Endothelial cell (in vitro differentiated cells): ENCODE data around the gene PNLDC1. TPM values are rescaled to one million over a fixed set of nuclear protein-coding genes. Genes with fewer than 3 reads are reported as not detected.

Source experiments
- DNase-seq: peaks from one replicate; pipeline ENCODE4 v3.0.0; 2021; ENCODE audit warnings: low spot score
- H3K27ac Mint-ChIP-seq: one replicate; pipeline ENCODE4 v1.8.0; 2021; ENCODE audit warnings: mixed read lengths, inconsistent platforms; ENCODE audit not compliant: unreplicated experiment
- H3K27me3 Mint-ChIP-seq: one replicate; pipeline ENCODE4 v1.8.0; 2021; ENCODE audit warnings: mild to moderate bottlenecking, moderate library complexity, mixed read lengths, inconsistent platforms; ENCODE audit not compliant: unreplicated experiment
- H3K36me3 Mint-ChIP-seq: one replicate; pipeline ENCODE4 v1.8.0; 2021; ENCODE audit warnings: mild to moderate bottlenecking, low read depth, mixed read lengths, inconsistent platforms; ENCODE audit not compliant: unreplicated experiment
- H3K4me1 Mint-ChIP-seq: one replicate; pipeline ENCODE4 v1.8.0; 2021; ENCODE audit warnings: mild to moderate bottlenecking, mixed read lengths, inconsistent platforms; ENCODE audit not compliant: unreplicated experiment
- H3K4me3 Mint-ChIP-seq: one replicate; pipeline ENCODE4 v1.8.0; 2021; ENCODE audit warnings: mild to moderate bottlenecking, mixed read lengths, inconsistent platforms; ENCODE audit not compliant: unreplicated experiment
- H3K9me3 Mint-ChIP-seq: one replicate; pipeline ENCODE4 v1.8.0; 2021; ENCODE audit warnings: mixed read lengths, inconsistent platforms; ENCODE audit not compliant: unreplicated experiment
- CTCF ChIP-seq: fragments of 200-600 bp; sonication (generic); IDR thresholded peaks from one replicate; pipeline ENCODE4 v1.5.0; 2021; ENCODE audit warnings: antibody characterized with exemption; ENCODE audit not compliant: unreplicated experiment
- total RNA-seq: library from RNA; stranded (reverse); fragmentation: NEBNext Ultra II Directional; extraction: Animal tissue kit (Norgen Biotek cat#: 25700); gene quantifications from one replicate; pipeline ENCODE4 v1.2.1, GENCODE V29; 2021; ENCODE audit not compliant: unreplicated experiment

PNLDC1 gene
- total RNA-seq, 1 donor from 2014 or later, result not detected

DNA sequence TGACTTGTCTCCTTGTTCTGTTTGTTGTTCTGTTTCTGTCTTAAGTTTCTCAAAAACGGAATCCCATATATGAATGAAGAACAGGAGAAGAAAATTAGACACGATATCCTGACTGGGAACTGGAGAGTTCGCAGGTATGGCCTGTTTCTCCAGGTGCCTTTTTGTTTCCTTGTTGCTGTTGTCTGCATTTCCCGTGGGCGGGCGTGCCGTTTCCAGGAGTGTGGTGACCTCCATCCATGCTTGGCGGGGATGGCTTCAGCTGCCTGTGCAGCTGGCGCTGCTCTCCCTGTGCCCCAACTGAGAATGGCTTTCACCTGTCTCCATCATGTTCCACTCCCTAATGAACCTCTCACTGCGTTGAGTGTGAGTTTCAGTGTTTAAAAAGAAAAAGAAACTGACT is 4.4 kb downstream of the PNLDC1 start:
- Mint-ChIP-seq H3K27me3 (peaks cover 4% of the 10 kb centered on the region), H3K9me3 (no peaks in the 10 kb centered on the region), H3K27ac (no peak overlapping the region), H3K4me1 (no peaks in the 10 kb centered on the region), H3K36me3 (peaks cover under 1% of the 10 kb centered on the region), H3K4me3 (no peak overlapping the region)
- TF ChIP-seq CTCF, result no peak
- DNase-seq, result no peak

- no peak overlapping the region for H3K4me3 Mint-ChIP-seq
- H3K27ac Mint-ChIP-seq, result no peak overlapping the region
- H3K9me3 Mint-ChIP-seq, result no peaks in the 10 kb centered on the region
- peaks cover 4% of the 10 kb centered on the region for H3K27me3 Mint-ChIP-seq
- H3K36me3 Mint-ChIP-seq, result no peaks in the 10 kb centered on the region
- DNase-seq, result no peak
- H3K4me1 Mint-ChIP-seq, result no peaks in the 10 kb centered on the region
- TF ChIP-seq CTCF, result no peak
Observed at GRCh38 chr6:159805440-159806020, 5.5 kb downstream of the PNLDC1 start.

- Mint-ChIP-seq H3K27ac (no peak overlapping the region), H3K4me1 (no peaks in the 10 kb centered on the region), H3K9me3 (no peaks in the 10 kb centered on the region), H3K27me3 (peaks cover under 1% of the 10 kb centered on the region), H3K4me3 (no peak overlapping the region), H3K36me3 (no peaks in the 10 kb centered on the region)
- TF ChIP-seq CTCF, result no peak
- DNase-seq, result no peak
Observed at GRCh38 chr6:159806021-159806458, 6.0 kb downstream of the PNLDC1 start.

GRCh38 chr6:159807150-159807858 is 7.2 kb downstream of the PNLDC1 start:
- no peak overlapping the region for H3K27ac Mint-ChIP-seq
- TF ChIP-seq CTCF, result no peak
- no peaks in the 10 kb centered on the region for H3K27me3 Mint-ChIP-seq
- no peaks in the 10 kb centered on the region for H3K4me1 Mint-ChIP-seq
- no peak overlapping the region for H3K4me3 Mint-ChIP-seq
- no peak for DNase-seq
- H3K9me3 Mint-ChIP-seq, result no peaks in the 10 kb centered on the region
- H3K36me3 Mint-ChIP-seq, result no peaks in the 10 kb centered on the region

- TF ChIP-seq CTCF, result no peak
- no peak overlapping the region for H3K4me3 Mint-ChIP-seq
- peaks cover 2% of the 10 kb centered on the region for H3K27me3 Mint-ChIP-seq
- H3K27ac Mint-ChIP-seq, result no peak overlapping the region
- no peak for DNase-seq
- H3K9me3 Mint-ChIP-seq, result no peaks in the 10 kb centered on the region
- H3K36me3 Mint-ChIP-seq, result no peaks in the 10 kb centered on the region
- H3K4me1 Mint-ChIP-seq, result no peaks in the 10 kb centered on the region
Observed at GRCh38 chr6:159808647-159809046, 8.6 kb downstream of the PNLDC1 start.
